Esophagus squamous epithelium (tissue), 5 donors: ENCODE measurements around the gene CHMP4A. TPM values are rescaled to one million over a fixed set of nuclear protein-coding genes. Genes with fewer than 3 reads are reported as not detected.
A peak's percentile ranks its signal among the peaks of the same experiment; 100 is the strongest.
"Not testable (repeated sequence)": the region's sequence is repeated elsewhere in the genome, so short reads cannot be mapped to it uniquely, and the experiment has no call there.

Source experiments
- DNase-seq: peaks from one replicate; lab custom pipeline; 2025; lab: John Stamatoyannopoulos, UW
- H3K27ac ChIP-seq, 4 donors: fragments of 200-600 bp; sonication (generic); one replicate each; pipeline ENCODE4 v1.5.1; 2016 to 2019; ENCODE audit warnings: mild to moderate bottlenecking in 1 of 4
- H3K27me3 ChIP-seq, 4 donors: fragments of 200-600 bp; sonication (generic); 1 replicate in 3 of 4; 2 replicates in 1 of 4; pipeline versions ENCODE4 v1.5.1 to v1.6.0; 2017 to 2021; ENCODE audit warnings: antibody characterized with exemption in 1 of 4
- H3K36me3 ChIP-seq, 3 donors: fragments of 200-600 bp; sonication (generic); one replicate each; pipeline ENCODE4 v1.5.1; 2016 to 2019
- H3K4me1 ChIP-seq, 3 donors: fragments of 200-600 bp; sonication (generic); one replicate each; pipeline ENCODE4 v1.5.1; 2017 to 2019
- H3K4me3 ChIP-seq, 4 donors: fragments of 200-600 bp; sonication (generic); 1 replicate in 3 of 4; 2 replicates in 1 of 4; pipeline ENCODE4 v1.5.1; 2016 to 2019; ENCODE audit warnings: mild to moderate bottlenecking in 2 of 4, moderate library complexity in 1 of 4
- H3K9me3 ChIP-seq, 3 donors: fragments of 200-600 bp; sonication (generic); one replicate each; pipeline ENCODE4 v1.5.1; 2016 to 2019
- CTCF ChIP-seq, 6 experiments: fragments of 450-650 bp in 4 of 6; fragments of 200-600 bp in 2 of 6; sonication (generic) in 2 of 6; IDR thresholded peaks; one replicate each; pipeline ENCODE4 v1.5.1; 2016 to 2019; ENCODE audit warnings: antibody characterized with exemption in 6 of 6, mild to moderate bottlenecking in 4 of 6, moderate library complexity in 4 of 6
- POLR2A ChIP-seq, 4 donors: fragments of 450-650 bp; IDR thresholded peaks; one replicate each; pipeline ENCODE4 v1.6.1; 2017; ENCODE audit warnings: antibody characterized with exemption in 4 of 4, mild to moderate bottlenecking in 4 of 4, moderate library complexity in 3 of 4
- WGBS, 2 donors: methylation state at CpG; one replicate each; pipeline ENCODE4 v1.1.5; 2018; 5-methylcytosine and 5-hydroxymethylcytosine counted together
- intact Hi-C: fragments of 100-400 bp; cut with DNase I; formaldehyde crosslinking; loops from one replicate; pipeline ENCODE4 v1.15.0; 2022
- total RNA-seq, 4 donors: library from RNA; depleted of rRNA; stranded (reverse); fragments of >200 nt; gene quantifications; one replicate each; pipeline ENCODE4 v1.1.0, GENCODE V29; 2016
- donor health status: DM: yes; HTN: yes; CAD: no.

The CHMP4A gene
- total RNA-seq, 4 donors from 2014 or later = 23.6 to 80.7 (median 62.8) TPM

GRCh38 chr14:24247422-24247821 is 34.1 kb upstream of the CHMP4A start:
- no peak overlapping the region for H3K4me3 ChIP-seq
- no peaks in the 10 kb centered on the region for H3K27me3 ChIP-seq
- 73 to 75% methylated on average over 7 of the region's 7 CpGs for WGBS, 2 donors
- DNase-seq = no peak
- H3K4me1 ChIP-seq = peaks cover 0 to 13% (median 4%) of the 10 kb centered on the region in 3 donors
- peaks cover 3 to 47% (median 4%) of the 10 kb centered on the region in 3 donors for H3K36me3 ChIP-seq
- no peak for TF ChIP-seq POLR2A (IDR thresholded peaks at IDR 0.05)
- no peak for TF ChIP-seq CTCF (IDR thresholded peaks at IDR 0.05)
- intact Hi-C loops = no loop called here
- H3K27ac ChIP-seq = peak overlapping the region in 2 of 4 donors; percentile 43 to 65
- H3K9me3 ChIP-seq = no peaks in the 10 kb centered on the region

GRCh38 chr14:24246765-24247212 is 33.5 kb upstream of the CHMP4A start:
- DNase-seq = no peak
- WGBS, 2 donors = 75 to 79% methylated on average over 2 to 3 of the region's 3 CpGs
- intact Hi-C loops = no loop called here

GRCh38 chr14:24245350-24245749 is 32.1 kb upstream of the CHMP4A start:
- H3K9me3 ChIP-seq, DNase-seq, H3K27me3 ChIP-seq, H3K4me3 ChIP-seq, intact Hi-C loops, H3K27ac ChIP-seq: not testable (repeated sequence)
- WGBS, 2 donors = 92 to 93% methylated on average over 8 to 10 of the region's 11 CpGs
- peaks cover 3 to 37% (median 5%) of the 10 kb centered on the region in 3 donors for H3K36me3 ChIP-seq
- H3K4me1 ChIP-seq = peaks cover 6 to 30% (median 17%) of the 10 kb centered on the region in 3 donors

More at GRCh38 chr14:24246765-24247212, 33.5 kb upstream of the CHMP4A start:
- Histone ChIP-seq H3K27ac (peak overlapping the region in 3 of 4 donors; percentile 30 to 65 (median 43)), H3K27me3 (no peaks in the 10 kb centered on the region), H3K36me3 (peaks cover 0 to 41% (median 4%) of the 10 kb centered on the region in 3 donors), H3K4me3 (no peak overlapping the region), H3K9me3 (no peaks in the 10 kb centered on the region), H3K4me1 (peaks cover 0 to 15% (median 4%) of the 10 kb centered on the region in 3 donors)
- no peak for TF ChIP-seq POLR2A (IDR thresholded peaks at IDR 0.05)
- TF ChIP-seq CTCF (IDR thresholded peaks at IDR 0.05) = no peak

GRCh38 chr14:24243336-24243836 is 30.1 kb upstream of the CHMP4A start:
- peaks cover 14 to 49% (median 28%) of the 10 kb centered on the region in 3 donors for H3K4me1 ChIP-seq
- DNase-seq = no peak
- peak overlapping the region; percentile 97 to 99 (median 98) for H3K27ac ChIP-seq
- TF ChIP-seq CTCF (IDR thresholded peaks at IDR 0.05) = no peak
- no peak for TF ChIP-seq POLR2A (IDR thresholded peaks at IDR 0.05)
- H3K9me3 ChIP-seq = no peaks in the 10 kb centered on the region
- no peaks in the 10 kb centered on the region for H3K27me3 ChIP-seq
- peak overlapping the region; percentile 58 to 76 (median 66) for H3K4me3 ChIP-seq
- 40 to 53% methylated on average over 9 to 10 of the region's 10 CpGs for WGBS, 2 donors
- peaks cover 10 to 38% (median 12%) of the 10 kb centered on the region in 3 donors for H3K36me3 ChIP-seq
- intact Hi-C loops = loop anchor here (2.0 kb wide), 1 partner anchor 55 kb away; the partner anchor contains the start of genes DHRS1 and NOP9

GRCh38 chr14:24241829-24242443 is 28.6 kb upstream of the CHMP4A start:
- H3K9me3 ChIP-seq = no peaks in the 10 kb centered on the region
- H3K4me3 ChIP-seq = peak overlapping the region; percentile 58 to 76 (median 66)
- H3K4me1 ChIP-seq = peaks cover 14 to 56% (median 28%) of the 10 kb centered on the region in 3 donors
- DNase-seq = peak; percentile 88
- H3K36me3 ChIP-seq = peaks cover 10 to 45% (median 22%) of the 10 kb centered on the region in 3 donors
- H3K27ac ChIP-seq = peak overlapping the region; percentile 97 to 99 (median 98)
- WGBS, 2 donors = 0 to 1% methylated on average over 5 to 7 of the region's 39 CpGs
- TF ChIP-seq POLR2A (IDR thresholded peaks at IDR 0.05) = no peak
- peak; percentile 49 to 91 (median 79) for TF ChIP-seq CTCF (IDR thresholded peaks at IDR 0.05)
- no peaks in the 10 kb centered on the region for H3K27me3 ChIP-seq
- intact Hi-C loops = loop anchor here (2.0 kb wide), 1 partner anchor 57 kb away; the partner anchor contains the start of genes DHRS1 and NOP9
